IMR-90 (cell line): ENCODE measurements around the gene XCR1. TPM values are rescaled to one million over a fixed set of nuclear protein-coding genes. Genes with fewer than 3 reads are reported as not detected.

Experiments
- ATAC-seq: fragments of 200-7000 bp; cut with Tn5 transposase; 2 replicates; pipeline ENCODE4 v1.9.1; 2020; ENCODE audit warnings: low read depth, mild to moderate bottlenecking, moderate library complexity
- BruUV-seq: library from RNA; stranded (reverse); fragments of 400-500 nt; replicated peaks from 2 replicates; lab custom pipeline; 2021; lab: Mats Ljungman, UMichigan
- CTCF ChIA-PET: fragments of 300-600 bp; formaldehyde crosslinking; extraction: SDS; loops from one replicate; lab custom pipeline; 2021; ENCODE audit warnings: antibody characterized with exemption; lab: Yijun Ruan, JAX
- POLR2A ChIA-PET: fragments of 300-600 bp; sonication (Branson Sonifier 250); formaldehyde crosslinking; loops from one replicate; lab custom pipeline; 2022; ENCODE audit warnings: antibody characterized with exemption; ENCODE audit not compliant: unreplicated experiment; lab: Charles Lee
- DNase-seq: peaks from one replicate; pipeline ENCODE4 v3.0.0; 2013
- H2AFZ ChIP-seq: replicated peaks from 2 replicates; pipeline ENCODE3; 2013; ENCODE audit warnings: low read length, mild to moderate bottlenecking; ENCODE audit not compliant: poor library complexity
- H2AK5ac ChIP-seq: 2 replicates; pipeline ENCODE4 v1.6.1; 2013; ENCODE audit warnings: low read depth, low read length, inconsistent platforms
- H2AK9ac ChIP-seq: replicated peaks from 2 replicates; pipeline ENCODE3; 2013; ENCODE audit warnings: mild to moderate bottlenecking, low read depth, low read length, moderate library complexity; ENCODE audit not compliant: poor library complexity
- H2BK120ac ChIP-seq: 2 replicates; pipeline ENCODE4 v1.6.1; 2013; ENCODE audit warnings: low read depth, low read length, inconsistent platforms
- H2BK15ac ChIP-seq: 3 replicates; pipeline ENCODE4 v1.6.1; 2013; ENCODE audit warnings: low read depth, low read length, inconsistent platforms
- H2BK20ac ChIP-seq: 2 replicates; pipeline ENCODE4 v1.6.1; 2013; ENCODE audit warnings: low read depth, mild to moderate bottlenecking, inconsistent platforms, low read length, moderate library complexity
- H2BK5ac ChIP-seq: 2 replicates; pipeline ENCODE4 v1.6.1; 2013; ENCODE audit warnings: mild to moderate bottlenecking, low read depth, low read length, inconsistent platforms; ENCODE audit not compliant: poor library complexity, severe bottlenecking
- H3K14ac ChIP-seq: replicated peaks from 2 replicates; pipeline ENCODE4 v1.6.1; 2013; ENCODE audit warnings: low read depth, low read length, inconsistent platforms
- H3K18ac ChIP-seq: 2 replicates; pipeline ENCODE4 v1.6.1; 2013; ENCODE audit warnings: low read depth, low read length, control low read depth
- H3K23ac ChIP-seq: 2 replicates; pipeline ENCODE4 v1.6.1; 2013; ENCODE audit warnings: low read depth, low read length, inconsistent platforms
- H3K27ac ChIP-seq: 2 replicates; pipeline ENCODE4 v1.5.1; 2013; ENCODE audit warnings: mild to moderate bottlenecking, control low read depth, low read length; ENCODE audit not compliant: insufficient read depth
- H3K27me3 ChIP-seq: 2 replicates; pipeline ENCODE4 v1.6.1; 2013; ENCODE audit warnings: low read length; ENCODE audit not compliant: control insufficient read depth, insufficient read depth
- H3K36me3 ChIP-seq: 2 replicates; pipeline ENCODE4 v1.6.1; 2013; ENCODE audit warnings: low read length, mixed read lengths; ENCODE audit not compliant: control insufficient read depth, insufficient read depth
- H3K4ac ChIP-seq: 2 replicates; pipeline ENCODE4 v1.6.1; 2013; ENCODE audit warnings: low read depth, low read length, inconsistent platforms
- H3K4me1 ChIP-seq: 2 replicates; pipeline ENCODE4 v1.6.1; 2013; ENCODE audit warnings: low read length, mixed read lengths; ENCODE audit not compliant: control insufficient read depth, insufficient read depth
- H3K4me2 ChIP-seq: 2 replicates; pipeline ENCODE4 v1.6.1; 2013; ENCODE audit warnings: low read depth, mild to moderate bottlenecking, control low read depth, low read length, moderate library complexity
- H3K4me3 ChIP-seq: 2 replicates; pipeline ENCODE4 v1.5.1; 2013; ENCODE audit warnings: low read depth, mild to moderate bottlenecking, control low read depth, low read length, moderate library complexity; ENCODE audit not compliant: insufficient read depth
- H3K56ac ChIP-seq: 2 replicates; pipeline ENCODE4 v1.6.1; 2013; ENCODE audit warnings: low read length, inconsistent platforms; ENCODE audit not compliant: insufficient read depth; ENCODE audit errors: extremely low read depth
- H3K79me1 ChIP-seq, 2 experiments: 2 replicates each; pipeline ENCODE4 v1.6.1; 2013; ENCODE audit warnings: low read length in 2 of 2, inconsistent platforms in 1 of 2, low read depth in 1 of 2
- H3K9ac ChIP-seq: 2 replicates; pipeline ENCODE4 v1.6.1; 2013; ENCODE audit warnings: low read depth, low read length, control low read depth
- H3K9me1 ChIP-seq: 2 replicates; pipeline ENCODE4 v1.6.1; 2013; ENCODE audit warnings: low read length, inconsistent platforms; ENCODE audit not compliant: insufficient read depth
- H3K9me3 ChIP-seq: 2 replicates; pipeline ENCODE4 v1.6.1; 2013; ENCODE audit warnings: low read length; ENCODE audit not compliant: control insufficient read depth, insufficient read depth
- H4K20me1 ChIP-seq: 2 replicates; pipeline ENCODE4 v1.6.1; 2013; ENCODE audit warnings: low read length, inconsistent platforms; ENCODE audit not compliant: insufficient read depth
- H4K5ac ChIP-seq: 2 replicates; pipeline ENCODE4 v1.6.1; 2013; ENCODE audit warnings: mild to moderate bottlenecking, low read depth, low read length, control low read depth
- H4K8ac ChIP-seq, 2 experiments: 2 replicates each; pipeline ENCODE4 v1.6.1; 2013; ENCODE audit warnings: low read depth in 2 of 2, low read length in 2 of 2, control low read depth in 1 of 2, inconsistent platforms in 1 of 2
- H4K91ac ChIP-seq: 2 replicates; pipeline ENCODE4 v1.6.1; 2013; ENCODE audit warnings: low read depth, low read length, inconsistent platforms; ENCODE audit not compliant: insufficient read depth
- BHLHE40 ChIP-seq: fragments of 150-350 bp; IDR thresholded peaks from 2 replicates; pipeline ENCODE4 v1.6.1; 2016; ENCODE audit warnings: mild to moderate bottlenecking, low read depth, low read length
- CEBPB ChIP-seq: IDR thresholded peaks from 2 replicates; pipeline ENCODE4 v1.6.1; 2012; ENCODE audit warnings: low read depth, low read length, improper control_type of control experiment
- CHD1 ChIP-seq: IDR thresholded peaks from 2 replicates; pipeline ENCODE4 v1.6.1; 2012; ENCODE audit warnings: low read depth, low read length, improper control_type of control experiment
- ELK1 ChIP-seq: fragments of 150-350 bp; IDR thresholded peaks from 2 replicates; pipeline ENCODE4 v1.6.1; 2016; ENCODE audit warnings: low read depth, mild to moderate bottlenecking, low read length, moderate library complexity, borderline replicate concordance
- FOS ChIP-seq: fragments of 150-350 bp; IDR thresholded peaks from 2 replicates; pipeline ENCODE4 v1.6.1; 2016; ENCODE audit warnings: low read depth, low read length
- MAZ ChIP-seq: IDR thresholded peaks from 2 replicates; pipeline ENCODE4 v1.6.1; 2012; ENCODE audit warnings: low read depth, mild to moderate bottlenecking, low read length, improper control_type of control experiment, moderate library complexity, borderline replicate concordance
- MXI1 ChIP-seq: IDR thresholded peaks from 2 replicates; pipeline ENCODE4 v1.6.1; 2012; ENCODE audit warnings: low read depth, mild to moderate bottlenecking, low read length, moderate library complexity, borderline replicate concordance
- NFE2L2 ChIP-seq: fragments of 150-350 bp; IDR thresholded peaks from 2 replicates; pipeline ENCODE4 v1.6.1; 2016; ENCODE audit warnings: low read depth, mild to moderate bottlenecking, low read length
- POLR2A ChIP-seq: IDR thresholded peaks from 2 replicates; pipeline ENCODE4 v1.6.1; 2012; ENCODE audit warnings: mild to moderate bottlenecking, low read depth, low read length
- RAD21 ChIP-seq: IDR thresholded peaks from 2 replicates; pipeline ENCODE4 v1.6.1; 2012; ENCODE audit warnings: low read length, improper control_type of control experiment
- RCOR1 ChIP-seq: IDR thresholded peaks from 2 replicates; pipeline ENCODE4 v1.6.1; 2012; ENCODE audit warnings: mild to moderate bottlenecking, low read length, improper control_type of control experiment; ENCODE audit not compliant: insufficient replicate concordance
- RFX5 ChIP-seq: IDR thresholded peaks from 2 replicates; pipeline ENCODE4 v1.8.0; 2012; ENCODE audit warnings: low read depth, mild to moderate bottlenecking, low read length, moderate library complexity
- SMC3 ChIP-seq: fragments of 150-350 bp; IDR thresholded peaks from 2 replicates; pipeline ENCODE4 v1.6.1; 2016; ENCODE audit warnings: low read depth, mild to moderate bottlenecking, antibody characterized with exemption, low read length, moderate library complexity
- WGBS, 2 experiments: methylation state at CpG; one replicate each; pipeline versions ENCODE4 v1.1.5 to v1.1.7; 2013; ENCODE audit warnings: missing lambda C conversion rate in 2 of 2; ENCODE audit not compliant: insufficient read length in 1 of 2; ENCODE audit errors: extremely low coverage in 2 of 2; 5-methylcytosine and 5-hydroxymethylcytosine counted together
- dilution Hi-C: fragments of 300-500 bp; cut with HindIII; formaldehyde crosslinking; loops from one replicate; pipeline ENCODE4 v1.14.3; 2018; ENCODE audit warnings: low sequenced_read_pairs; ENCODE audit not compliant: unreplicated experiment
- in situ Hi-C: fragments of 300-500 bp; cut with MboI; formaldehyde crosslinking; loops from 3 replicates; pipeline ENCODE4 v1.14.3; 2019; ENCODE audit warnings: low sequenced_read_pairs, inconsistent platforms, mixed read lengths
- intact Hi-C: fragments of 100-400 bp; cut with micrococcal nuclease; formaldehyde crosslinking; loops from 2 replicates; pipeline ENCODE4 v1.10.0; 2022
- polyA plus RNA-seq, 3 experiments: library from polyadenylated mRNA; depleted of rRNA; stranded (reverse); fragments of >200 nt; gene quantifications; 2 replicates each; pipeline ENCODE4 v1.2.3, GENCODE V29; 2012; ENCODE audit warnings: low replicate concordance in 1 of 3
- total RNA-seq: library from RNA; depleted of rRNA; stranded (reverse); fragments of >200 nt; gene quantifications from 2 replicates; pipeline ENCODE4 v1.2.3, GENCODE V29; 2012
- TF ChIP-seq, protein P1 (sequence below): fragments of 150-350 bp; IDR thresholded peaks from 2 replicates; pipeline ENCODE4 v1.6.1; 2017; ENCODE audit warnings: mild to moderate bottlenecking, antibody characterized with exemption, low read length, low read depth
- TF ChIP-seq, protein P2 (sequence below): conservative IDR thresholded peaks from 2 replicates; pipeline ENCODE4 v1.5.1; 2012; ENCODE audit warnings: mild to moderate bottlenecking, low read depth, low read length, improper control_type of control experiment

Gene XCR1
- total and polyA plus RNA-seq, 2 of the 4 experiments (the other 2 are of a cell fraction) = not detected

DNA sequence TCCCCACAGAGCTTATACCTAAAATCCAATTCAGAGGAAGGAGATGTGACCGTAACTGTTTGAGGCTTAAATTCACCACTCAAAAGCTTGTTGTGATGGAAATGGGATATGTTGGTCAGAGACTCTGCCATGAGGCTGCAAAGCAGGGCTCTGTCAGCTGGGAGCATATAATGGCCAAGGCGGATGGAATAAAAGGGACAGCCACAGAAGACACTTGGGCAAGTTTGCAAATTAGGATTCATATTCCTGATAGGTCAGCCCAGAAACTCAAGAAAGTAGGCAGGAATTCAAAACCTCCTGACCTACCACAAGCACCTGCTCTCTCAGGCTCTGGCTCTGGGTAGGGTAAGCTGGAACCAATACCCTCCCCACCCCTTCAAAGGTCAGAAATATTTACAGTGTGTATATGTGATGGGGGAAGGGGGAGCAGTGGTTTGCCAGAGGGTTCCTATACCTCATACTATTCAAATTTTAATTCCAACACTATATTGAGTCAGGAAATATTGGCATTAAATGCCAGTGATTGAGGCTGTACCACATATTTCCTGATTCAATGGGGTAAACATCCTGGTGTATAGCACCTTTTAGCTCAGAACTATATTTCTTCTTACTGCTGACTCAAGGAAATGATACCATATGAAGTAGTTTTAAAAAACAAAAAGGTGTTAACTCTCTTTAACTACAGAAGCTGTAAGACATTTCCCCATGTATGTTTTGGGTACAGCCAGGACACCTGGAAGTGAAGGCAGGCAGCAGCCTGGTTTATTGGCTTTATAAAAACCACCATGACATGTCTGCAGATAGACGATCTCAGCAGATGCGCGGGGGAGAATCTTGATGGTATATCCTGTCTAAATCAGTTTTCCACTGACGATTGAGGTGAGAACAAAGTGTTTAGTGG lies 50.8 kb downstream of the XCR1 start:
- H3K36me3 ChIP-seq = peaks cover 26% of the 10 kb centered on the region
- no peak overlapping the region for H2BK5ac ChIP-seq
- H2BK15ac ChIP-seq = no peak overlapping the region
- H3K79me1 ChIP-seq = no peaks in the 10 kb centered on the region
- H3K27ac ChIP-seq = no peak overlapping the region
- no peak overlapping the region for H3K9ac ChIP-seq
- H2AK5ac ChIP-seq = no peak overlapping the region
- H3K23ac ChIP-seq = no peak overlapping the region
- no peak overlapping the region for H3K4me3 ChIP-seq
- H3K4me1 ChIP-seq = peaks cover 8% of the 10 kb centered on the region
- H3K14ac ChIP-seq = no peak overlapping the region
- H3K18ac ChIP-seq = no peak overlapping the region
- H4K20me1 ChIP-seq = peaks cover 7% of the 10 kb centered on the region
- no peaks in the 10 kb centered on the region for H3K27me3 ChIP-seq
- in situ Hi-C loops (no loop called here), dilution Hi-C loops (no loop called here), intact Hi-C loops (no loop called here)
- no peak overlapping the region for H2BK20ac ChIP-seq
- no peaks in the 10 kb centered on the region for H3K9me3 ChIP-seq
- no peak overlapping the region for H2AK9ac ChIP-seq
- BruUV-seq = no TSS peak
- H4K5ac ChIP-seq = no peak overlapping the region
- H4K8ac ChIP-seq = no peak overlapping the region
- POLR2A ChIA-PET = no interaction called here
- 93% methylated on average over 3 of the region's 6 CpGs; no CpG with 5 or more reads in 1 of the 2 experiments for WGBS, 2 experiments
- H4K91ac ChIP-seq = no peak overlapping the region
- no peak overlapping the region for H2AFZ ChIP-seq
- TF ChIP-seq RCOR1 (no peak), SMC3 (no peak), POLR2A (no peak), CEBPB (no peak), BHLHE40 (no peak), MXI1 (no peak), FOS (no peak), RAD21 (no peak), ELK1 (no peak), MAZ (no peak), NFE2L2 (no peak), RFX5 (no peak), CHD1 (no peak)
- TF ChIP-seq, protein P1, sequence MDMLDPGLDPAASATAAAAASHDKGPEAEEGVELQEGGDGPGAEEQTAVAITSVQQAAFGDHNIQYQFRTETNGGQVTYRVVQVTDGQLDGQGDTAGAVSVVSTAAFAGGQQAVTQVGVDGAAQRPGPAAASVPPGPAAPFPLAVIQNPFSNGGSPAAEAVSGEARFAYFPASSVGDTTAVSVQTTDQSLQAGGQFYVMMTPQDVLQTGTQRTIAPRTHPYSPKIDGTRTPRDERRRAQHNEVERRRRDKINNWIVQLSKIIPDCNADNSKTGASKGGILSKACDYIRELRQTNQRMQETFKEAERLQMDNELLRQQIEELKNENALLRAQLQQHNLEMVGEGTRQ = no peak
- TF ChIP-seq, protein P2, sequence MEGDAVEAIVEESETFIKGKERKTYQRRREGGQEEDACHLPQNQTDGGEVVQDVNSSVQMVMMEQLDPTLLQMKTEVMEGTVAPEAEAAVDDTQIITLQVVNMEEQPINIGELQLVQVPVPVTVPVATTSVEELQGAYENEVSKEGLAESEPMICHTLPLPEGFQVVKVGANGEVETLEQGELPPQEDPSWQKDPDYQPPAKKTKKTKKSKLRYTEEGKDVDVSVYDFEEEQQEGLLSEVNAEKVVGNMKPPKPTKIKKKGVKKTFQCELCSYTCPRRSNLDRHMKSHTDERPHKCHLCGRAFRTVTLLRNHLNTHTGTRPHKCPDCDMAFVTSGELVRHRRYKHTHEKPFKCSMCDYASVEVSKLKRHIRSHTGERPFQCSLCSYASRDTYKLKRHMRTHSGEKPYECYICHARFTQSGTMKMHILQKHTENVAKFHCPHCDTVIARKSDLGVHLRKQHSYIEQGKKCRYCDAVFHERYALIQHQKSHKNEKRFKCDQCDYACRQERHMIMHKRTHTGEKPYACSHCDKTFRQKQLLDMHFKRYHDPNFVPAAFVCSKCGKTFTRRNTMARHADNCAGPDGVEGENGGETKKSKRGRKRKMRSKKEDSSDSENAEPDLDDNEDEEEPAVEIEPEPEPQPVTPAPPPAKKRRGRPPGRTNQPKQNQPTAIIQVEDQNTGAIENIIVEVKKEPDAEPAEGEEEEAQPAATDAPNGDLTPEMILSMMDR = no peak
- no peak overlapping the region for H3K4me2 ChIP-seq
- DNase-seq (no peak), ATAC-seq (no peak)
- CTCF ChIA-PET = interaction anchor here (1.2 kb wide), 1 partner anchor 38 kb away, joined by 3 read pairs; no protein-coding TSS in a partner anchor
- H3K56ac ChIP-seq = no peak overlapping the region
- H3K9me1 ChIP-seq = peaks cover 17% of the 10 kb centered on the region
- no peak overlapping the region for H3K4ac ChIP-seq
- no peak overlapping the region for H2BK120ac ChIP-seq
